CD14-positive monocyte (primary cell): Measurements from ENCODE around the gene RSF1. TPM values are rescaled to one million over a fixed set of nuclear protein-coding genes. Genes with fewer than 3 reads are reported as not detected.

Experiments used
- DNase-seq, 3 donors: peaks; one replicate each; pipeline ENCODE4 v3.0.0-alpha.2; 2011 to 2022
- H2AFZ ChIP-seq: 2 replicates; pipeline ENCODE4 v1.6.0; 2012; ENCODE audit warnings: mild to moderate bottlenecking, low read depth, low read length, inconsistent platforms; ENCODE audit not compliant: insufficient read depth, poor library complexity, severe bottlenecking
- H3K27ac ChIP-seq, 2 donors: 1 replicate in 1 of 2; 2 replicates in 1 of 2; pipeline ENCODE4 v1.5.1; 2012 to 2013; ENCODE audit warnings: low read length in 2 of 2, control low read depth in 1 of 2, inconsistent platforms in 1 of 2, low read depth in 1 of 2, mild to moderate bottlenecking in 1 of 2
- H3K27me3 ChIP-seq, 2 donors: one replicate each; pipeline versions ENCODE4 v1.6.0 to v1.6.1; 2011 to 2013; ENCODE audit warnings: low read length in 2 of 2; ENCODE audit not compliant: control insufficient read depth in 2 of 2, insufficient read depth in 2 of 2
- H3K36me3 ChIP-seq, 2 donors: replicated peaks in 1 of 2; 1 replicate in 1 of 2; 2 replicates in 1 of 2; pipeline versions ENCODE4 v1.5.1 to v1.6.1; 2012 to 2013; ENCODE audit warnings: low read length in 2 of 2, control low read depth in 1 of 2, inconsistent platforms in 1 of 2, mild to moderate bottlenecking in 1 of 2; ENCODE audit not compliant: insufficient read depth in 2 of 2, control insufficient read depth in 1 of 2
- H3K4me1 ChIP-seq, 2 donors: 1 replicate in 1 of 2; 2 replicates in 1 of 2; pipeline versions ENCODE4 v1.5.1 to v1.6.1; 2012 to 2013; ENCODE audit warnings: low read length in 2 of 2, control low read depth in 1 of 2, inconsistent platforms in 1 of 2, mild to moderate bottlenecking in 1 of 2, moderate library complexity in 1 of 2; ENCODE audit not compliant: insufficient read depth in 2 of 2, control insufficient read depth in 1 of 2
- H3K4me2 ChIP-seq: replicated peaks from 2 replicates; pipeline ENCODE3; 2012; ENCODE audit warnings: low read length, moderate library complexity, mild to moderate bottlenecking; ENCODE audit not compliant: poor library complexity, severe bottlenecking; ENCODE audit errors: extremely low read depth
- H3K4me3 ChIP-seq, 3 experiments: fragments of 200-600 bp in 1 of 3; sonication (generic) in 1 of 3; replicated peaks in 1 of 3; 1 replicate in 2 of 3; 2 replicates in 1 of 3; pipeline ENCODE4 v1.5.1; 2011 to 2013; ENCODE audit warnings: low read length in 3 of 3, mild to moderate bottlenecking in 3 of 3, control low read depth in 2 of 3, low read depth in 2 of 3, inconsistent platforms in 1 of 3, moderate library complexity in 1 of 3
- H3K79me2 ChIP-seq: 2 replicates; pipeline ENCODE4 v1.6.0; 2012; ENCODE audit warnings: mild to moderate bottlenecking, control low read depth, inconsistent platforms, low read length, moderate library complexity; ENCODE audit not compliant: insufficient read depth
- H3K9ac ChIP-seq: 2 replicates; pipeline ENCODE4 v1.6.0; 2017; ENCODE audit warnings: low read length, mild to moderate bottlenecking; ENCODE audit not compliant: insufficient read depth, poor library complexity, severe bottlenecking
- H3K9me3 ChIP-seq, 2 donors: replicated peaks in 1 of 2; 1 replicate in 1 of 2; 2 replicates in 1 of 2; pipeline versions ENCODE4 v1.5.1 to v1.6.1; 2012 to 2013; ENCODE audit warnings: low read length in 2 of 2, control low read depth in 1 of 2; ENCODE audit not compliant: control insufficient read depth in 1 of 2, insufficient read depth in 1 of 2
- H4K20me1 ChIP-seq: 2 replicates; pipeline ENCODE4 v1.6.0; 2012; ENCODE audit warnings: mild to moderate bottlenecking, low read length, control low read depth, moderate library complexity; ENCODE audit not compliant: insufficient read depth
- H3K27ac Mint-ChIP-seq, 7 donors: one replicate each; pipeline ENCODE4 v1.8.0; 2020; ENCODE audit warnings: mild to moderate bottlenecking in 7 of 7, mixed read lengths in 7 of 7, moderate library complexity in 6 of 7, inconsistent platforms in 2 of 7
- H3K27me3 Mint-ChIP-seq, 3 donors: one replicate each; pipeline ENCODE4 v1.8.0; 2021 to 2022; ENCODE audit warnings: low read depth in 3 of 3, mild to moderate bottlenecking in 3 of 3, mixed read lengths in 3 of 3, moderate library complexity in 3 of 3, inconsistent platforms in 1 of 3
- H3K36me3 Mint-ChIP-seq, 2 donors: one replicate each; pipeline ENCODE4 v1.8.0; 2020; ENCODE audit warnings: mixed read lengths in 2 of 2, inconsistent platforms in 1 of 2, mild to moderate bottlenecking in 1 of 2
- H3K4me1 Mint-ChIP-seq: one replicate; pipeline ENCODE4 v1.8.0; 2020; ENCODE audit warnings: mild to moderate bottlenecking, mixed read lengths
- H3K4me3 Mint-ChIP-seq, 2 donors: one replicate each; pipeline ENCODE4 v1.8.0; 2020; ENCODE audit warnings: mild to moderate bottlenecking in 2 of 2, mixed read lengths in 2 of 2, moderate library complexity in 1 of 2
- H3K9me3 Mint-ChIP-seq, 7 donors: one replicate each; pipeline ENCODE4 v1.8.0; 2020 to 2022; ENCODE audit warnings: mixed read lengths in 7 of 7, mild to moderate bottlenecking in 6 of 7, moderate library complexity in 6 of 7, inconsistent platforms in 2 of 7
- CTCF ChIP-seq: fragments of 200-600 bp; IDR thresholded peaks from one replicate; pipeline ENCODE4 v1.8.0; 2022; ENCODE audit warnings: antibody characterized with exemption, mild to moderate bottlenecking
- WGBS: methylation state at CpG from one replicate; pipeline ENCODE4 v1.1.5; 2013; ENCODE audit warnings: missing lambda C conversion rate; ENCODE audit not compliant: insufficient coverage; 5-methylcytosine and 5-hydroxymethylcytosine counted together
- intact Hi-C, 2 donors: fragments of 100-400 bp; cut with micrococcal nuclease; formaldehyde crosslinking; loops; one replicate each; pipeline versions ENCODE4 v1.15.0 to v1.15.1; 2023
- polyA plus RNA-seq, 3 donors: library from polyadenylated mRNA; depleted of rRNA in 1 of 3; unstranded in 2 of 3; stranded (reverse) in 1 of 3; fragments of 300-500 nt in 2 of 3; fragments of >200 nt in 1 of 3; fragmentation: Illumina TruSeq in 2 of 3; gene quantifications; 1 replicate in 2 of 3; 2 replicates in 1 of 3; pipeline ENCODE4 v1.2.3, GENCODE V29; 2012 to 2021

RSF1 gene
- polyA plus RNA-seq, 3 donors, result 8.3 to 14.8 (median 9.2) TPM

GRCh38 chr11:77814848-77815247 is 5.7 kb downstream of the RSF1 start:
- Histone ChIP-seq H3K9ac (no peak overlapping the region), H3K9me3 (peaks cover 5 to 9% of the 10 kb centered on the region in 2 donors), H4K20me1 (peaks cover 99% of the 10 kb centered on the region), H3K79me2 (peaks cover 100% of the 10 kb centered on the region), H3K4me1 (peaks cover 10 to 12% of the 10 kb centered on the region in 2 donors), H3K27me3 (no peaks in the 10 kb centered on the region), H3K4me3 (no peak overlapping the region), H3K27ac (no peak overlapping the region), H3K36me3 (peaks cover 5 to 38% of the 10 kb centered on the region in 2 donors), H3K4me2 (no peak overlapping the region), H2AFZ (no peak overlapping the region)
- 100% methylated on average over 1 of the region's 3 CpGs for WGBS
- no peak for TF ChIP-seq CTCF
- DNase-seq, result no peak
- peaks cover 3 to 5% (median 4%) of the 10 kb centered on the region in 7 donors for H3K9me3 Mint-ChIP-seq
- H3K4me1 Mint-ChIP-seq, result peaks cover 23% of the 10 kb centered on the region
- no peak overlapping the region for H3K27ac Mint-ChIP-seq
- peaks cover 24 to 35% of the 10 kb centered on the region in 2 donors for H3K36me3 Mint-ChIP-seq
- no peak overlapping the region for H3K4me3 Mint-ChIP-seq
- H3K27me3 Mint-ChIP-seq, result peaks cover 0 to 1% (median 0%) of the 10 kb centered on the region in 3 donors
- intact Hi-C loops, result no loop called here

- Histone ChIP-seq H3K4me3 (no peak overlapping the region), H3K4me1 (no peaks in the 10 kb centered on the region), H3K36me3 (peaks cover 5 to 44% of the 10 kb centered on the region in 2 donors), H2AFZ (no peak overlapping the region), H3K27ac (no peak overlapping the region), H3K79me2 (peaks cover 98% of the 10 kb centered on the region), H3K27me3 (no peaks in the 10 kb centered on the region), H3K9ac (no peak overlapping the region), H4K20me1 (peaks cover 98% of the 10 kb centered on the region), H3K9me3 (peaks cover 5 to 9% of the 10 kb centered on the region in 2 donors), H3K4me2 (no peak overlapping the region)
- DNase-seq, result no peak
- no peaks in the 10 kb centered on the region for H3K27me3 Mint-ChIP-seq
- no peak overlapping the region for H3K27ac Mint-ChIP-seq
- H3K4me1 Mint-ChIP-seq, result peaks cover 14% of the 10 kb centered on the region
- peaks cover 24 to 35% of the 10 kb centered on the region in 2 donors for H3K36me3 Mint-ChIP-seq
- H3K4me3 Mint-ChIP-seq, result no peak overlapping the region
- WGBS, result 90% methylated on average over 6 of the region's 9 CpGs
- TF ChIP-seq CTCF, result no peak
- peaks cover 3 to 5% (median 4%) of the 10 kb centered on the region in 7 donors for H3K9me3 Mint-ChIP-seq
- intact Hi-C loops, result no loop called here
Measured at GRCh38 chr11:77813256-77813655, 7.3 kb downstream of the RSF1 start.
